Testis (tissue), 2 donors: ENCODE measurements around the gene PKD2L2.

ENCODE experiments used
- CTCF ChIP-seq, 3 experiments: fragments of 450-650 bp in 2 of 3; fragments of 200-600 bp in 1 of 3; sonication (generic) in 1 of 3; IDR thresholded peaks; one replicate each; pipeline ENCODE4 v1.5.1; 2016 to 2019; ENCODE audit warnings: antibody characterized with exemption in 3 of 3, mild to moderate bottlenecking in 2 of 3, moderate library complexity in 1 of 3
- POLR2A ChIP-seq: fragments of 450-650 bp; IDR thresholded peaks from one replicate; pipeline ENCODE4 v1.6.1; 2017; ENCODE audit warnings: antibody characterized with exemption, mild to moderate bottlenecking, moderate library complexity

GRCh38 chr5:137935694-137936093 lies 46.4 kb downstream of the PKD2L2 start:
- TF ChIP-seq CTCF (IDR thresholded peaks at IDR 0.05) (no peak), POLR2A (no peak)
